Stimulated activated CD4-positive, alpha-beta T cell treated with anti-CD3 and anti-CD28 coated beads, TNF-alpha, amount 100 ng/mL, for 24 hours (primary cell): ENCODE results near the gene GFPT1.
"Not testable (repeated sequence)": the region's sequence is repeated elsewhere in the genome, so short reads cannot be mapped to it uniquely, and the experiment has no call there.

Source experiments
- DNase-seq, 3 experiments: peaks; one replicate each; pipeline ENCODE4 v3.0.0-alpha.2; 2020; ENCODE audit warnings: low read depth in 3 of 3

GFPT1 gene

DNA sequence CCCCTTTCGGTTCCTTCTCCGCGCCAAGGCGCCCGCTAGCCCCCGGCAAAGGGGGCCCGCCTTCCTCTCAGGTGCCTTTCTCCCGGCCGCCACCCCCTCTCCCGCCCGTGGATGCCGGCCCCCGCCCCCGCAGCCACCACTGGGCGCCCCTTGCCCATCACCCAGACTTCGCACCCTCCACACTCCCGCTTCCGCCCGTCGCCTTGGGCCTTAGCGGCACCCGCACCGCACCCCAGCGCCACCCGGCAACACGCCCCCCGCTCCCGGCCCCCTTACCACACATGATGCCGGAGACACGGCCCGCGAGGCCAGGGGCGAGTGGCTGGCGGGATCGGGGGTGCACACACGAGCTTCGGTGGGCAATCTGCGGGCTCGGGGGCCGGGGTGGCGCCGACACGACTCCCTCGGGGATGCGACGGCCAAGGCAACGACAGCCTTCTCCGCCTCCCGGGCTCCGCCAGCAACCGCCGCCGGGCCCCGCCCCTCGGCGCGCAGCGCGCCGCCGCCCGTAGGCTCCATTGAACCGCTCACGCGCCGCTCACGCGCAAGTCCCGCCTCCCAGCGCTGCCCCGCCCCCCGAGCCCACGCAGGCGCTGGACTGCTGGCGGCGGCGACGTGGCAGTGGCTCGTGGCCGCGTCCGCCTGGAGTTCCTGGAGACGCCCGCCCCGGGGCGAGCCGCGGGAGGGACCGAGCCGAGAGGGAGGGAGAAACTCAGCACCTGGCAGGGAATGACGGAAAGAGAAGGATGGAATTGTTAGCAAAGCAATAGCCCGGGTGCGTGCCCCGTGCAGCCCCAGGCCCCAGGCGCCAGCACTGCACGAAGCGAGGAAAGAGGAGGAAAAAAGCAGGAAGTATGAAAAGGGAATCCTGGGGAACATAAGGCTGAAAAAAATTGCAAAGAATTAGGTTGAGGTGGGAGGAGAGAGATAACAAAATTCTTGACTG is at the start of gene GFPT1:
Gene GFPT1 (minus strand): TSS at position 439 of the 946 bp plus-strand sequence. CDS start 156 bp downstream, at position 283.
- DNase-seq: peak; percentile 77 to 93 (median 87)

DNA sequence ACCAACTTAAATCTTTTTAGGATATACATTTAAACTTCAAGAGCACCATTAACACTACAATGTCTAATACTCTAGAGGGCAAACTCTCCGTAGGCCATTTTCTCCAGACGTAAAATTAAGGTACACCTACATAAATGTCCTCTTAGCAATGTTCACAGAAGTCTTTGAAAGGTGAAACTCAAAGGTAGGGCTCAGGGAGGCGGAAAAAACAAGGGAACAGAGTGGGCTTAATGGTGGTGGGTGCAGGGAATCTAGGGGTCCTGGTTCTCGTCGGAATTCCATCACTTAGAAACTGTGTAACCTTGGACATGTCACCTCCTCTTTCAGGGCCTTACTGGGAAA is 49.5 kb upstream of the GFPT1 start:
- no peak for DNase-seq

DNA sequence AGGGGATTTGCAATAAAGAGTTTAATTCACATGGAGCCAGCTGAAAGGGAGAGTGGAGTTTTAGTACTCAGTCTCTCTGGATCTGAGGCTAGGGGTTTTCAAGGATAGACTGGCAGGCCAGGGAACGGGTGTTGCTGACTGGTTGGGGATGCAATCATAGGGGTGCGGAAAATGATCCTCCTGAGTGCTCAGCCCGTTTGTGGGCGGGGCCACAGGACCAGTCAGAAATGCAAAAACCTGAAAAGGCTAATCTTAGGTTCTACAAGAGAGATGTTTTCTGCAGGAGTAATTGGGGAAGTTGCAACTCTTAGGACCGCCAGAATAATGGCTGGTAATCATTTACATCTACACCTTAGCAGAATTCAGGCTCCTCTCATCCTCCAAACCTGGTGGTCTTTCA is 47.7 kb upstream of the GFPT1 start:
- DNase-seq: no peak

DNA sequence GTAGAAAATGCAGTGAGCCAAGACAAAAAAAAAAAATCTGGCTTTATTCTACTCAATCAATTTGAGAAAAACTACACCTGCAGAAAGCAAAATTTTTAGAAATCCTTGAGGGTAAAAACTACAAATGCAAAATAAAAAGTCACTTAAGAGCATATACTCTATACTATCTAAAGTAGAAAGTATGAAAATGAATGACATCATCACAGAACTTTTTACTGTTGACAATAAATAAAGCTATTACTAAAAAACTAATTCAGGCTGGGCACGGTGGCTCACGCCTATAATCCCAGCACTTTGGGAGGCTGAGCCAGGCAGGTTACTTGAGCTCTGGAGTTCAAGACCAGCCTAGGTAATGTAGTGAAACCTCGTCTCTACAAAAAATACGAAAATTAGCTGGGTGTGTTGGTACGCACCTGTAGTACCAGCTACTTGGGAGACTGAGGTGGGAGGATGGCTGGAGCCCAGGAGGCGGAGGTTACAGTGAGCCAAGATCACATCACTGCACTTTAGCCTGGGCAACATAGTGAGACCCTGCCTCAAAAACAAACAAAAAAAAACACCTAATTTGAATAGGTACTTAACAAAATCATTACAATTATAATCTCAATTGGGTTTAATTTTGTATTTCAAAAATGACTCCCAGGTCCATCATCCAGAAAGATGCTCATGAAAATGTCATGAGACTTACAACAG is 42.6 kb upstream of the GFPT1 start:
- DNase-seq: no peak

DNA sequence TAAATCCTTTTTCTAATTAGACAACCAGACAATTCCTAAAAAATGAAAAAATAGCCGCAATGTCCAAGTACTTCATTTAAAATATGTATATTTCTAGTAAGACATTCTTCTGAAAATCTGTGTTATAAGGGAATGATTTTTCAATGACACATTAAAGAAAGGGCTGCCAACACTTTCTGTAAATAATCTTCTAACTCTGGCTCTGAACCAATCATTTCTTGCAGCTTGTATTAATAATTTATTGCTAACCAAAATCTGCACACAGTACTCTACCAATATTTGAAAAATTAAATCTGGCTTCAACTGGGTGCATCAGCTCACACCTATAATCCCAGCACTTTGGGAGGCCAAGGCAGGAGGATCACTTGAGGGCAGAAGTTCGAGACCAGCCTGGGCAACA is 42.0 kb upstream of the GFPT1 start:
- no peak for DNase-seq

DNA sequence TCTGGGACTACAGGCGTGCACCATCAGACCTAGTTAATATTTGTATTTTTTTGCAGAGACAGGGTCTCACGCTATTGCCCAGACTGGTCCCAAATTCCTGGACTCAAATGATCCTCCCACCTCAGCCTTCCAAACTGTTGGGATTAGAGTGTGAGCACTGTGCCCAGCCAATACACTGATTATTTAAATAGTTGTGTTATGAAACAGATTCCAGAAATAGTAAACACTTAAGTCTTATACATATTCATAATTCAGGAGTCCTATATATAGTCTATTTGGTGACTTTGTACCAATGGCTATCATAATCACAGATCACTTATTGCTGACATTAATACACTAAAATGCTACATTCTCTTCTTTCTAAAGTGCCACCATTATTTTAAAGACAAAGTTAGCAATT is 37.4 kb upstream of the GFPT1 start:
- DNase-seq: no peak

DNA sequence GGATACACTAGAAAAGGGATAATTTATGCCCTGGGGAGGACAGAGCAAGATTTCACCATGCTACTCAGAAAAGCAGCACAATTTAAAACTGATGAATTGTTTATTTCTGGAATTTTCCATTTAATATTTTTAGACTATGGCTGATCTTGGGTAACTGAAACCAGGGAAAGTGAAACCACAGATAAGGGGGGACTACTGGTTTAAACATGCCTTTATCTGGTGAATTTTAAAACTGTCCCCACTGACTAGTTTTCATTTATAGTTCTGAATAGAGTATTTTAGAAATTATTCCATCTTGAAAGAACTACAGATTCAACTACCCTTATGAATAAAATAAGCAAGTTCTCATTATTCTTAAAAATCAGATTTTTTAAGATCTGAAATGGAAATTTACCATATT is 35.2 kb upstream of the GFPT1 start:
- DNase-seq: no peak

DNA sequence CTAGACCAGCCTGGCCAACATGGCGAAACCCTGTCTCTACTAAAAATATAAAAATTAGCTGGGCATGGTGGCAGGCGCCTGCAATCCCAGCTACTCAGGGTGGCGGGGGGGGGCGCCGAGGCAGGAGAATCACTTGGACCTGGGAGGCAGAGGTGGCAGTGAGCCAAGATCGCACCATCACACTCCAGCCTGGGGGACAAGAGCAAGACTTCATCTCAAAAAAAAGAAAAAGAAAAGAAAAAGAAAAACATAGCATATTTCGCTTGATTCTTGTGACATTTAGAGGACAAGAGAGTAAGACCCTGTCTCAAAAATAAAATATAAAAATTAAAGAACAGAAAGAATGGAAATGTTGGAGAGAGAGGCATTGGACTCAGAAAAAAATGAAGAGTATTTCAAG is 32.1 kb upstream of the GFPT1 start:
- DNase-seq: not testable (repeated sequence)

DNA sequence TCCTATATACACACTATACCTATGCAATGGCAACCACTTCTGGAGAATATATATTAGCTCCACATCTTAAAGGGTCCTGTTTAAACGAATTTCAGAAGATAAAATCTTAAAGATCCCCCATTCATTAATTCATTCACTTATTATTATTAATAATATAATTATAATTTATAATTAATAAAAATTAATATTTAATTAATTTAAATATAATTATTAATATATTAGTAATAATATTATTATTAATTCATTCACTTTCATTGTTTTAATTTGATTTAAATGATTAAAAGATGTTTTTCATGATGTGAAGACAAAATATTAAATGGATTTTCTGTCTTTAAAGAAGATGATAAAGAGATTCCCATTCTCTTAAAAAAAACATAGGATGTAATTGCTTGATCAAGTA is 29.1 kb upstream of the GFPT1 start:
- DNase-seq: no peak

DNA sequence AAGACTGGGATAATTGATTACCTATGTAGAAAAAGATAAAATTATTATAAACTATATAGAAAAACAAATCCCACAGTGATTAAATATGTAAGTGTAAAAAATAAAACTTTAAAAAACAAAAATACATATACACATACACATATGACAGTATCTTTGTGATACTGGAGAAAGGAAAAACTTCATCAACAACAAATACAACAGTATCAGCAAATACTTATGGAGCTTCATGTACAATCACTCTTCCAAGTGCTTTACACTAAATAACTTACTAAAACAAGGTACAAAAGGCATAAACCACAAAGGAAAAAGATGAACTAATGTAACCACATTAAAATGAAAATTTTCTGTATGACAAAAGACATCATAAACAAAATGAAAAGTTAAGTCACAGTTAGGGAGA is 24.1 kb upstream of the GFPT1 start:
- no peak for DNase-seq

DNA sequence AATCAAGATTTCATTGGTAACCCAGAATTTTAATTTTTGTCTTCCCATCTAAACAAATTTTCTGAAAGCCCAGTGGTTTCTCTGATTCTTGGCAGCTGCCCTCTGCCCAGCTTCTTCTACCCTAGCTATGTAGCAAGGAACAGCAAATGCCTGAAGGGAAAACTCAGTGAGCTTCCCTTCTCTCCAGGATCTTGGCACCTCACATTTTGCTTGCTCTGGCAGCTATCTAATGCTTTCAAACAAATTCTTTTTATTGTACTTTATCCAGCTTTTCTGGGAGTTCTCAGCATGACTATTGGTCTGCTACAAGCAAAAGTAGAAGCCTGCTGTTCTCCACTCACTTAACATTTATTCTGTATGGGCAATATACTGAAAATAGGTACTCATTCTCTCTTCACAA is 18.3 kb upstream of the GFPT1 start:
- DNase-seq: no peak

DNA sequence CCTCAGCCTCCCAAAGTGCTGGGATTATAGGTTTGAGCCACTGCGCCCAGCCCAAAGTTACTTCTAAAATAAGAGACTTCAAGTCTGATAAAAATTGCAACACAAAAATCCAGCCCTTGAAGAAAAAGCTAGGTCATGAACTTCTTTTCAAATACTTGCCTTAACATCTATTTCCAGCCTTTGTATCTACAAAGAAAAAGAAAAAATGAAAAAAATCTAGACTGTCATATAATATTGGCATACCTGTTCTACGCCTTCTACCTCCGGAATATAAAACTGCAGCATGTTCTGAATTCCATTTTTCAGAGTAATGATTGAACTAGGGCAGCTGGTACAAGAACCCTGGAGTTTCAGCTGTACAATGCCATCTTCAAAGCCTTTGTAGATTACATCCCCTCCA is 13.1 kb upstream of the GFPT1 start:
- no peak for DNase-seq

DNA sequence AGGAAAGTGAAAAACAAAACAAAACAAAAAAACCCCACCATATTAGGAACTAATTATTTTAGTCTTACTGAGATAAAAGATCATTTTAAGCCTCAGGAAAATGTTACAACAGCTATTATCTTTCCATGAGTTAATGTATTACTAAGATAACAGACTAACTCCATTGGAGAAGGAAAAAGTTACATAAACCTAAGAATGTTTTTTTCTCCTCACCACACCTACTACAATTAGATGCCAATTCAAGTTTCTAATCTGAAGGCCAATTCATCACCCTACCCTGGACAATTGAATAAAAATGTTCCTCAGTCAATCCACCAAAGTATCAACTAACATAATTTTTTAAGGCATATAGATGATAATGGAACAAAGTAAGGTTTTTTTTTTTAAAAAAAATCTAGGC is 10.2 kb upstream of the GFPT1 start:
- no peak for DNase-seq

DNA sequence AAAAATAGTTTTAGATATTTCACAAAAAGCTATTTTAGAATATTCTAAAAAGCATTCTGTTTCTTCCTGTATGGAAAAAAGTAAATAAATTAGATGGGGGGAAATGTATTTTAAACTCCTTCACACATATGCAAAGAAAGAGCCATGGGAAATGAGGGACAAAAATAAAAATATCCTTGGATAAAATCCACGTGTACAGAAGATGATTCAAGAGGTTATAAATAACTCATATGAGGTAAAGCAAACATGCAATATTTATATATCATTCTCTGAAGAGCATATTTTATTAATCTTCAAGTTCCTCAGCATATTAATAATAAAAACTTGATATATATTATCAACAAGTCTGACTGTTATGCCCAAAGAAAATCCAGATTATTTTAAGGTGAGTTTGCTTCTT is 8.8 kb upstream of the GFPT1 start:
- no peak for DNase-seq

DNA sequence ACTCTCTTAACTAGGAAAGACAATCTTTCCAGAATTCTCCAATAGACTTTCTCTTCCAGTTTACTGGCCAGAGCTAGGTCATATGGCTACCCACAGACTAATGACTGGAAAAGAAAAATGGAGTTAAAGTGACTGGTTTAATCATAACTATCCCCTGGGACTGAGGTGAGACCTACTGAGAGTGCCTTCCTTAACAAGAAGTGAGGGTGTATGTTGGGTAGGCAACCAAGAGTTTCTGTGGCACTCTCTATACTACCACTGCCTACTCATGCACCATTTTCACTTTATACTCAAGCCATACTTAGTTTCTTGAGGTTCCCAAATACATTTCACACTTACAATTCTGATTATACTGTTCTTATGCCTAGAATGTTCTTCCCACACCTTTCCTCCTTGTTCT is 6.9 kb upstream of the GFPT1 start:
- DNase-seq: no peak

DNA sequence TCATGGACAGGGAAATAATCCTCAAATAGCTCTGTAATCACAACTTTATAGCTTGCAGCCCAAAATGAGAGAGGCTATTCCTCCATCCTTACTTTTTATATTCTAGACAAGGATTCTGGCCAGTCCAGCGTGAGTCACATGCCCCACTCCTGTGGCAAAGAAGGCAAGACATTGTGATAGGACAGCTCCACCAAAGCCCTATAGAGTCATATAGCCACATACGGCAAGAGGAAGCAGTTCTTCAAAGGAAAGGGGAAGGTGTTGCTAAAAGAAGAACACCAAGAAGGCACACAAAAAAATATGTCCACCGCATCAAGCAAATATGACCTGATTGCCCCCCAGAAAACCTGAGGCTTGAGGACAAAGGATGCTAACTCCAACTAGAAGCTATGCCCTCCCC is 3.4 kb upstream of the GFPT1 start:
- DNase-seq: no peak

DNA sequence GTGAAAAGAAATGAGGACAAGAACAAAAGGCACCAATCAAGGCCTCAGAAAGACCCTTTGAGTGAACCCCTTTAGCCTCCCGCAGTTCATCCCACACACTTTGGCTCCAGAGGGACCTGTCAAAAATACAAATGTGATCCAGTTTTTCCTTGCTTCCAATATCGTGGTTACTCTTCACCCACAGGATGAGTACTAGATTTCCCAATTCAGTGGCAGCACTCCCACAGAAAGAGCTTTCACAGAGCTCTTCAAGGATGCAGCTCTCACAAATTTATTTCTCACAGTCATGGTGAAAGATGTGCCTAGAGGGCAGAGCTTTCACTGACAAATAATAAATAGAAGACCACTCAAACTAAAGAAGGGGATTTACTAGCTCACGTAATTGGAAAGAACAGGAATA is 3.0 kb upstream of the GFPT1 start:
- DNase-seq: no peak

DNA sequence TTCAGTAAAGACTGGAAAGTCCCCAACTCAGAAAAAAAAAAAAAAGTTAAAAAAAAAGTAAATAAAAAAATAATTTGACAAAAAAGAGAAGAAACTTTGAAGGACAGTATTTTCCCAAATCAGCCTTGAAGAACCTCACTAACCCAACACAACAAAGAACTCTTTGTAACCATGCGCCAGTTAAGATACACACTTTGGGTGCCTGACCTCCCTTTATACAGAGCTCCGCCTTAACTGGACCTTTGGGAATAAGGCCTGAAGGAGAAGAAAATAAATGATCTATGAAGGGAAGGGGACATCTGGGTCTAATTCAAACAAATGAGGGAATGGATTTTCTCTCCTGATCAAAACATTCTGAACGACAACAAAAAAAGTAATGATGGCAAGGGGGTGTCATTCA is 2.2 kb upstream of the GFPT1 start:
- no peak for DNase-seq

DNA sequence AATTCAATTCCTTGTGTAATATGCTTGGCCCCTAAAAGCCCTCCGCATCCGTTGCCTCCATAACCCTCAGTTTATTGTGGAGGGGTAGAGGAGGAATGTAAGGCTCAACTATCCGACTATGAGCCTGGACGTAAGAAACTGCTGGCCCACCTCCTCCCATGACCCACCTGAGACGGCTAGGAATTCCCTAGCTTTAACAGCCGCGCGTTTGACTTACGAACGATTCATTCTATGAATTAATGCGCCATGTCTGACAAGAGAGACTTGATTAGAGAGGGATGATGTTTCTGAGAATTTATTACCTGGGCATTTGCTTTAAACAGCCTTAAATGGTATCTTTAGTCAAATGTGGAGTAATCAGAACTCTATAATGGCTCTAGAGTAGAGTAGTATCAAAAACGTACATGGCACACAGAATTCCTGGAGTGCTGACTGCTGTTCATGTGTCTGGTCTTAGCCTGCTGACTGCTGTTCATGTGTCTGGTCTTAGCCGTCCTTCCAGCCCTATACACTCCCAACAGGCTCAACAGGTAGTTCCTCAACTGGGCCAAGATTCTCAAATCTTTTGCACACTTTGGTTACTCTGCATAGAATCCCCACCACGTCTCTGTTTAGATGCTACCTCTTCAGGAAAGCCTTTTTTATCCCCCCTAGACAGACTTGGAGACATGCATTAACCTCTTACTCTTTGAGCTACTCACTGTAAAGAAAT is 899 bp upstream of the GFPT1 start:
- DNase-seq: no peak

DNA sequence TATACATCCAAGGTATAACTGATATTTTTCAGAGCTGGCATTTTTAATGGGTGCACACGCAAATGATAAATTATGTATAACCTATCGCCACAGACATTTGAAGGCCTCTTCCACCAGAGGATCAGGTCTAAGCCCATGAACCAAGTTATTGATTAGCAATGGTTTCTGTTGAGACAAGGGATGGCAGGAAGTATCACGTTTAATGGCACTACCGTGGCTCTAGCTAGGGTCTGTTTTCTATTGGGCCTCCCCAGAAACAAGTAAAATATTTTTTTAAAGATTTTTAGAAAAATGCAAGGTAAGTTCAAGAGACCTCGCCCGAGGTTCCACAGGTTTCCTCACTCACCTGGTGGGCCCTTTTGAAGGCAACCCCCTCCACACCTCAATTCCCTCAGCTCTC is 667 bp downstream of the GFPT1 start:
- DNase-seq: no peak

DNA sequence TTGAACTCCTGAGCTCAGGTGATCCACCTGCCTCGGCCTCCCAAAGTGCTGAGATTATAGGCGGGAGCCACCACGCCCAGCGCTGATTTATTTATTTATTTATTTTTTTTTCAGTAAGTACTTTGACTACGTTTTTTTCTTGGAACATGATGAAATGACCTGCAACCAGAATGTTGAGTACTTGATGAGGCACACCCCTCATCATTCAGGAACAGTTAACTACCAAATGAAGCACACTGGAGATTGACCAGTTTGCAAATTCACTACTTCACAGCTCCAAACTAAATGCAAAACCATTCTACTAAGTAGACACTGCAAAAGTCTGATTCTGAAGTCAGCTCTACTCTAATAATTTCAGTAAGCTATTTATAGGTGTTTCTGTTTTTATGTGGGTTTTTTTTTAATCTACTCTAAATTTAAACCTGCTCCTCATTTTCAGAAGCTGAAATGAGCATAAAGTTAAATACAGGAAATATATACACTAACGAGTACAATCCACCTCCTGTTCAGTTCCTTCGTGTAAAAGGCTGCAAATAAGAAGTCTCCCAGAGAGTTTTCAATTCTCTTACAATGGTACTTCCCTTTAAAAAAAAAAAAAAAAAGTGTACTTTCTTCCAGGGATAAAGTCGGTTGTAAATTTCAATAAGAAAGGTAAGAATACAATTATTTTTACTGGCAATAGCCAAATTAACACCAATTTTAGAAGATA is 1.4 kb downstream of the GFPT1 start:
- DNase-seq: no peak

DNA sequence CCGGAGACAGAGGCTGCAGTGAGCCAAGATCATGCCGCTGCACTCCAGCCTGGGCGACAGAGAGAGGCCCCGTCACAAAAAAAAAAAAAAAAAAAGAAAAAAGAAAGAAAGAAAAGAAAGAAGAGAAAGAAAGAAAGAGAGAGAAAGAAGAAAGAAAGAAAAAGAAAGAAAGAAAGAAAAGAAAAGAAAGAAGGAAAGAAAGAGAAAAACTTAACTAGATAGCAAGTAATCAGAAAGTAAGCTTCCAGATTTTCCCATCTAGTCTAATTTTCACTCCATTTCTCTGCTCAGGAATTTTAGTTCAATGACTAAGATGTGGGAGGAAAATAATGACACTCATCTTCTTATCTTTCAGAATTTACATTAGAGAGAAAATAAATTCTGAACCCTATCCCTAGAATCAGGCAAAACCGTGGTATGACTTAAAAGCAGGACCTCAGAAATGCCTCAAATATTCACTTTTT is 2.4 kb downstream of the GFPT1 start:
- no peak for DNase-seq
